NCI-H1694 (cell line): ENCODE measurements around the gene ST8SIA2.
"Not testable (repeated sequence)": the region's sequence is repeated elsewhere in the genome, so short reads cannot be mapped to it uniquely, and the experiment has no call there.

ENCODE experiments used
- DNase-seq: peaks from one replicate; lab custom pipeline; 2025; lab: John Stamatoyannopoulos, UW

The ST8SIA2 gene

GRCh38 chr15:92438471-92438870 is 44.8 kb downstream of the ST8SIA2 start:
- peak; percentile 57 for DNase-seq

- DNase-seq: no peak
These were observed 49.7 kb downstream of the ST8SIA2 start for GRCh38 chr15:92443381-92443780.

GRCh38 chr15:92444631-92445030 is 51.0 kb downstream of the ST8SIA2 start:
- DNase-seq: no peak

- DNase-seq: peak; percentile 9
These were observed 54.7 kb downstream of the ST8SIA2 start for GRCh38 chr15:92448370-92448769.

GRCh38 chr15:92449476-92449875 is 55.8 kb downstream of the ST8SIA2 start:
- no peak for DNase-seq

- no peak for DNase-seq
These were observed 57.6 kb downstream of the ST8SIA2 start for GRCh38 chr15:92451225-92451825.

- no peak for DNase-seq
These were observed 58.5 kb downstream of the ST8SIA2 start for GRCh38 chr15:92452143-92452542.

- DNase-seq: no peak
These were observed 59.9 kb downstream of the ST8SIA2 start for GRCh38 chr15:92453607-92454006.

- DNase-seq: no peak
These were observed 60.9 kb downstream of the ST8SIA2 start for GRCh38 chr15:92454555-92455105.

GRCh38 chr15:92455271-92455670 is 61.6 kb downstream of the ST8SIA2 start:
- no peak for DNase-seq

GRCh38 chr15:92457471-92458041 is 63.9 kb downstream of the ST8SIA2 start:
- no peak for DNase-seq

- DNase-seq: no peak
These were observed 66.3 kb downstream of the ST8SIA2 start for GRCh38 chr15:92460023-92460422.

GRCh38 chr15:92462424-92463125 is 68.9 kb downstream of the ST8SIA2 start:
- no peak for DNase-seq

- DNase-seq: no peak
These were observed 69.7 kb downstream of the ST8SIA2 start for GRCh38 chr15:92463352-92463751.

GRCh38 chr15:92463826-92464225 is 70.1 kb downstream of the ST8SIA2 start:
- DNase-seq: no peak

- DNase-seq: no peak
These were observed 73.2 kb downstream of the ST8SIA2 start for GRCh38 chr15:92466834-92467233.

- DNase-seq: no peak
These were observed 73.6 kb downstream of the ST8SIA2 start for GRCh38 chr15:92467245-92467644.

- peak; percentile 93 for DNase-seq
These were observed 75.3 kb downstream of the ST8SIA2 start for GRCh38 chr15:92468991-92469390.

GRCh38 chr15:92471288-92471687 is 77.6 kb downstream of the ST8SIA2 start:
- no peak for DNase-seq

- no peak for DNase-seq
These were observed 80.1 kb downstream of the ST8SIA2 start for GRCh38 chr15:92473756-92474155.

- not testable (repeated sequence) for DNase-seq
These were observed 86.0 kb downstream of the ST8SIA2 start for GRCh38 chr15:92479730-92480129.

GRCh38 chr15:92480361-92480760 is 86.7 kb downstream of the ST8SIA2 start:
- DNase-seq: no peak

GRCh38 chr15:92485441-92485840 is 91.8 kb downstream of the ST8SIA2 start:
- no peak for DNase-seq
